GM23248 (cell line): ENCODE results near the gene DNM1.

ENCODE experiments used
- EZH2 ChIP-seq: fragments of 200-600 bp; sonication (generic); IDR thresholded peaks from 2 replicates; pipeline ENCODE4 v1.6.1; 2018; ENCODE audit warnings: antibody characterized with exemption, mild to moderate bottlenecking; ENCODE audit not compliant: insufficient read depth, poor library complexity, severe bottlenecking
- EZH2phosphoT487 ChIP-seq: fragments of 200-600 bp; sonication (generic); IDR thresholded peaks from 2 replicates; pipeline ENCODE4 v1.6.1; 2018; ENCODE audit warnings: antibody characterized with exemption, moderate library complexity, mild to moderate bottlenecking, low read depth; ENCODE audit not compliant: insufficient read depth

DNA sequence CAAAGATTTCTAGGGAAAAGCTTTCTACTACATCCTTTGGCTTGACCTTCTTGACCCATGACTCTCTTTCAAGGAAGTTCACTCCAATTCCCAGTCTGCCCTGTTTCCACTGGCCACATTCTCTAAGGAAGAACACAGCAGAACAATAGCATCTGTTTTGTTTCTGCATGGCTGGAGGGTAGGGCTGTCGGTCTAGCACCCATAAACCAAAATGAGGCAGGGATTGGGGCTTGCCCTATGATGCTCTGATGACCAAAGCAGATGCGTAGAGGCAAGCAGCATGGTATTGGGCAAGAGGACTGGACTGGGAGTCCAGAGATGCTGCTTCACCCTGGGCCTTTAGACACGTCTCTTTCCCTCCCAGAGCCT, 48.5 kb downstream of the DNM1 start:
- TF ChIP-seq EZH2 (no peak), EZH2phosphoT487 (no peak)
